Purkinje cell (primary cell): Measurements from ENCODE around the gene FXYD7. TPM values are rescaled to one million over a fixed set of nuclear protein-coding genes. Genes with fewer than 3 reads are reported as not detected.

Experiments
- polyA plus RNA-seq: library from polyadenylated mRNA; unstranded; fragments of >200 nt; fragmentation: Nextera tagmentation; gene quantifications from 2 replicates; pipeline ENCODE4 v1.2.1, GENCODE V29; 2014

FXYD7 gene, protein sequence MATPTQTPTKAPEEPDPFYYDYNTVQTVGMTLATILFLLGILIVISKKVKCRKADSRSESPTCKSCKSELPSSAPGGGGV
- 62.3 and 64.4 TPM in 2 replicates for polyA plus RNA-seq

DNA sequence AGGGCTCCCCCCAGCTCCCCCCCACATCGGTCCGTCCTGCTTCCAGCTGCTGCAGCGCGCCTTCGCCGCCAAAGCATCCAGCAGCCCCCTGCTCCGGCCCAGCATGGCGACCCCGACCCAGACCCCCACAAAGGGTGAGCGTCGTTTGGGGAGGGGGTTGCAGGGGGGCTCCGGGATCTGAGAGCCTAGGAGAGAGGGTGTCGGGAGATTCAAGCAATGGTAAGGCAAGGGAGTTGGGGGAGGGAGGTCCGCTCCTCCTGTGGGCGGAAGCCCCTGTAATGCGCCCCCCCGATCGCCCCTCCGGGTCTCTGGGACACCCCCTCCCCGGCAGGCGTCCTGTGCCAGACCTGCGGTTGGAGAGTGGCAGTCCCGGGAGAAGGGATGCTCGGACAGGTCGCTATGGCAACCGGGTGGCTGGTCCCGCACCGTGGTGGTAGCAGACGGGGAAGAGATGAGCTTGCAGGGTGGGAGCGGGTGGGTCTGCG is at the start of gene FXYD7:
Gene FXYD7, plus strand, starts transcription at position 25 of the 485 bp plus-strand sequence. Its CDS starts 79 bp downstream, at position 104.

DNA sequence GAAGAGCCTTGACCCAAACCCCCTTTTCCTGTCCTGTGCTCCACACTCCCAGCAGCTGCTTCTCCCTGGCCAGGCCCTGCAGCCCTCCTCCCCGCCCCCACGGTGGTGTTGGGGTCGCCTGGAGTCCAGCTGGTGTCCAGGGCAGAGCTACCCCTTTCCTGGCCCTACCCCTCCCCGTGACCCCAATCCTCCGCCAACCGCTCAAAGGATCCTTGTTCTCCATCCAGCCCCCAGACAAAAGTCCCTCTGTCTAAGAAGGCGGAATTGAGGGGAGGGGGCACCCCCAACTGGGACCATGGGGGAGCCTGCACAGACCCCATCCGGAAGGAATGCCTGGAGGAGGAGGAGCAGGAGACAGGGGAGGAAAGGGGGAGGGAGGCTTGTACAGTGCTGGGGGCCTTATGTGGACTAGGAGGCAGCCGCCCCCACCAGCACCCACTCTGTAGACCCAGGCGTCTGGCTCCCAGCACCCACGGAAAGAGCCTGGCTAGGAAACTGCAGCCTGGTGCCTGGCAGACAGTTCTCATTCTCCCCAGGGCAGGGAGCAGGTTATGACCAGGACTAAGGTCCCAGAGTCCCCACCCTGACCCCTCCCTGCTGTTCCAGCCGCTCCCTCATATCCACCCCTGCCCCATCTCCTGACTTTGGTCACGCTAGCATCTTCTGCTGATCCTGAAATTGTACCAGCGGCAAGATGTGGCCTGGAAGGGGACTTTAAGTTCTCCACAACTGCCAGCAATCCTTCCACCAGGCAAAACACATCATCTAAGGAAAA is 27.7 kb upstream of the FXYD7 start, which contains the start of gene FXYD3:
Gene FXYD3, plus strand, starts transcription at position 647 of the 775 bp plus-strand sequence. CDS start 3,554 bp downstream, outside the sequence.

DNA sequence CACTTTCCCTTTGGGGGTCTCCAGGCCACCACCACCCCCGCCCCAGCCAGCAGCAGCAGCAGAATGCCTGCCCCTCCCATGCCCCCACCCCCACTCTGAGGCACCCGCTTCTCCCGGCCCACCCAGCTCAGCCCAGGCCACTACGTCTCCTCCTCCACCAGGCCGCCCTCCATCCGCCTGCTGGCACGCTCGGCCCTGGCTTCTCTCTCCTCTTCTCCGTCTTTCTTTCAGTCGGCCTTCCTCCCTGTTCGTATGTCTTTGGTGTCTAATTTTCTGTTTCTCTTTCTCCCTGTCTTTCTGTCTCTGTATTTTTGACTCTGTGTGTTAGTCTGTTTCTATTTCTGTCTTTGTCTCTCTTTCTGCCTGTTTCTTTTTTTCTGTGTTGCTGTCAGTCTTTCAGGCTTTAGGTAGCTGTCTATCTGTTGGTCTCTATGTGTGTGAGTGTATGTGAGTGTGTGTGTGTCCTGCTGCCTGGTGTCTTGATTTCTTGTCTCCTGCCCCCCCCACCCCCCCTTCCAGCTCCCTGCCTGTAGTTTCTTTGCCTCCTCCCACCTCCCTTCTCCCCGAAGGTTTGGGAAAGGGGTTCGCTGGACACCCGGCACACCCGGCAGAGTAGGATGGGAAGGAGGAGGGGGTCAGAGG is 8.3 kb upstream of the FXYD7 start, which contains the start of gene LGI4:
Gene LGI4, minus strand, starts transcription at position 459 of the 642 bp plus-strand sequence. Its CDS starts 379 bp downstream, at position 80.

DNA sequence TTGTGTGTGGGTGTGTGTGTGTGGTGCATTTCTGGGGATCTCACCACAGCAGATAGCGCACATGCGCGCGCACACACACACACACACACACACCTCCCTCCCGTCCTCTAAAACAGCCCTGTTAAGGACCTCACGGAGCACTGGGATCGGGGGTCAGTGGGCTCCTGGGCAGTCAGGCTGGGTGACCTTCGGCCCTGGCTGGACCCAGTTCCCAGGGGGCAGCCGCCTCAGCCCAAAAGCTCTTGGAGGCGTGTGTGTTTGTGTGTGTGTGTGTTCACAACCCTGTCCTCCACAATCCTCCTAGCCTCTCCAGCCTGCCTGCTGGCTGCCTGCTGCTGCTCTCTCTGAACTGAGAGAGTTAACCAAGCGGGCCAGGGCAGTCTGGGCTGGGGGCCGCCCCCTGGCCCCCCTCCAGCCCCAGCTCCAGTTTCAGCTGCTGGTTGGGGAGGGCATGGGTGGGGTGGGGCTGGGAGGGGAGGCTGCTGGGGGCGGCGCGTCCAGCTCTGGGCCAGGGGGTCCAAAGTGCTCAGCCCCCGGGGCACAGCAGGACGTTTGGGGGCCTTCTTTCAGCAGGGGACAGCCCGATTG is 4.7 kb upstream of the FXYD7 start, which contains the start of gene FXYD1:
Gene FXYD1, plus strand, starts transcription at position 520 of the 588 bp plus-strand sequence. CDS start 1,256 bp downstream, outside the sequence.

DNA sequence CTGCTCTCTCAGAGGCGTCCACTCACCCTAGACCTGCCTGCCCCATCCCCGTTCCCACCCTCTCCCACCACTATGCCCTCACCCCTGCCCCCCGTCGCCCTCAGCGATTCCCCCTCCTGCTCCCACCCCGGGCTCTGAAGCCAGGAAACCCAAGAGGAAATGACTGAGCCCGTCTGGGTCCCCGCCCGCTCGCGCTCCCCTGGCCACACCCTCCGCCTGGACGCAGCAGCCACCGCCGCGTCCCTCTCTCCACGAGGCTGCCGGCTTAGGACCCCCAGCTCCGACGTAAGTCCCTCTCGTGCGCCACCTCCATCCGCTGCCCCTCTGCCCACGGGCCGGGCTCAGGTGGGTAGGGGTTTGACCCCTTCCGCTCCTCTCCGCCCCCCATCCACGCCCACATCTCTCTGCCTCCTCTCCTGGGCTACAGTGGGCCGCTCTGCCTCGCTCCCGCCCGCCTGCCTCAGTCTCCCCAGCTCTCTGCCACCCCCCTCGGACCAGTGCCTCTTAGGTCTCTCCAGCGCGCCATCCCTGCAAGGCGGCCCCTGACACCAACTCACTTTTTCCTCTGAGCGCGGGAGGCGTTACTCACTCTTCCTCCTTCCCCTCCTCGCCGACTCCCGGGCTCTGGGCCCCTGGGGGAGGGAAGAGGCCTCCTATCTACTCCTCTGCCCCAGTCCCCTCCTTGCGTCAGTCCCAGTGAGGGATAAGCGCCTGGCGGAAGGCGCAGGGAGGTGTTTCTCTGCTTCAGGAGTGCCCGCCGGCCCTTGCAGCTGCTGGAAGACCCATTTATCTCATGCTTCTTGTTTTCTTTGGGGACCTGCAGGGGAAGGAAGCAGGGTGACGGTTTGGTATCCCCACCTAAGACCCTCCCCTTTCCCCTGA is 11.7 kb downstream of the FXYD7 start, which contains the start of gene FXYD5:
Gene FXYD5, plus strand, starts transcription at position 211 of the 882 bp plus-strand sequence. CDS start 816 bp downstream, outside the sequence.

Other genes with a start within 250 kb of the FXYD7 start
- 4.4 and 4.6 TPM in 2 replicates for gene ZNF30, start 216.4 kb upstream of the FXYD7 start, polyA plus RNA-seq
- gene ZNF792, start 179.0 kb upstream of the FXYD7 start, polyA plus RNA-seq, result 0.50 TPM in 1 of 2 replicates, not detected in the other
- 0.64 and 1.0 TPM in 2 replicates for gene GRAMD1A, start 142.9 kb upstream of the FXYD7 start, polyA plus RNA-seq
- gene SCN1B, start 112.8 kb upstream of the FXYD7 start, polyA plus RNA-seq, result 1.9 and 2.0 TPM in 2 replicates
- gene HPN, start 101.5 kb upstream of the FXYD7 start, polyA plus RNA-seq, result 0.13 and 0.67 TPM in 2 replicates
- 0.67 and 3.5 TPM in 2 replicates for gene FXYD3, start 27.4 kb upstream of the FXYD7 start, polyA plus RNA-seq
- gene LGI4, start 8.2 kb upstream of the FXYD7 start, polyA plus RNA-seq, result 2.8 and 6.4 TPM in 2 replicates
- 6.4 and 8.3 TPM in 2 replicates for gene FXYD1, start 4.4 kb upstream of the FXYD7 start, polyA plus RNA-seq
- 7.1 TPM in 1 of 2 replicates, not detected in the other for gene FXYD5, start 11.5 kb downstream of the FXYD7 start, polyA plus RNA-seq
- gene FAM187B, start 85.5 kb downstream of the FXYD7 start, polyA plus RNA-seq, result not detected in 2 replicates
- gene LSR, start 105.7 kb downstream of the FXYD7 start, polyA plus RNA-seq, result not detected in 2 replicates
- 2.9 and 3.9 TPM in 2 replicates for gene USF2, start 125.7 kb downstream of the FXYD7 start, polyA plus RNA-seq
- gene HAMP, start 139.3 kb downstream of the FXYD7 start, polyA plus RNA-seq, result 0.79 TPM in 1 of 2 replicates, not detected in the other
- gene MAG, start 148.9 kb downstream of the FXYD7 start, polyA plus RNA-seq, result 0.22 TPM in 1 of 2 replicates, not detected in the other
- gene CD22, start 185.9 kb downstream of the FXYD7 start, polyA plus RNA-seq, result 0.28 TPM in 1 of 2 replicates, not detected in the other
- gene FFAR1, start 204.6 kb downstream of the FXYD7 start, polyA plus RNA-seq, result not detected in 2 replicates
- not detected in 2 replicates for gene FFAR3, start 215.2 kb downstream of the FXYD7 start, polyA plus RNA-seq
- not detected in 2 replicates for gene GPR42, start 227.8 kb downstream of the FXYD7 start, polyA plus RNA-seq